Thoracic aorta (tissue), 2 donors: Measurements from ENCODE around the gene SDHAF4. TPM values are rescaled to one million over a fixed set of nuclear protein-coding genes. Genes with fewer than 3 reads are reported as not detected.

Experiments used
- ATAC-seq: fragments of 150-250 bp; one replicate; pipeline ENCODE4 v1.8.0; 2017; ENCODE audit warnings: low read depth; ENCODE audit not compliant: insufficient number of reproducible peaks, low FRiP score
- DNase-seq: peaks from one replicate; pipeline ENCODE4 v3.0.0-alpha.2; 2020; ENCODE audit warnings: low spot score
- H3K27ac ChIP-seq, 2 donors: fragments of 200-600 bp; sonication (generic); 1 replicate in 1 of 2; 2 replicates in 1 of 2; pipeline ENCODE4 v1.5.1; 2016; ENCODE audit warnings: mild to moderate bottlenecking in 2 of 2, moderate library complexity in 2 of 2
- H3K27me3 ChIP-seq: fragments of 200-600 bp; sonication (generic); replicated peaks from 2 replicates; pipeline ENCODE4 v1.6.0; 2016; ENCODE audit warnings: mild to moderate bottlenecking; ENCODE audit not compliant: insufficient read depth
- H3K36me3 ChIP-seq: fragments of 200-600 bp; sonication (generic); one replicate; pipeline ENCODE4 v1.5.1; 2016
- H3K4me1 ChIP-seq, 2 donors: fragments of 200-600 bp; sonication (generic); 1 replicate in 1 of 2; 2 replicates in 1 of 2; pipeline versions ENCODE4 v1.5.1 to v1.6.0; 2016; ENCODE audit warnings: low read depth in 2 of 2, mild to moderate bottlenecking in 1 of 2; ENCODE audit not compliant: control insufficient read depth in 1 of 2
- H3K4me3 ChIP-seq: fragments of 200-600 bp; sonication (generic); 2 replicates; pipeline ENCODE4 v1.5.1; 2016; ENCODE audit warnings: mild to moderate bottlenecking
- H3K9me3 ChIP-seq: fragments of 200-600 bp; sonication (generic); 2 replicates; pipeline ENCODE4 v1.5.1; 2016
- CTCF ChIP-seq: fragments of 200-600 bp; sonication (generic); IDR thresholded peaks from one replicate; pipeline ENCODE4 v1.5.1; 2019; ENCODE audit warnings: antibody characterized with exemption
- total RNA-seq, 2 donors: library from RNA; depleted of rRNA; stranded (reverse); fragments of >200 nt; gene quantifications; one replicate each; pipeline versions ENCODE4 v1.1.0 to v1.2.3, GENCODE V29; 2016

Gene SDHAF4
- total RNA-seq, 2 donors from 2014 or later = 1.1 TPM; not detected in 1

GRCh38 chr6:70616728-70617260 lies 50.1 kb downstream of the SDHAF4 start:
- no peak for DNase-seq

DNA sequence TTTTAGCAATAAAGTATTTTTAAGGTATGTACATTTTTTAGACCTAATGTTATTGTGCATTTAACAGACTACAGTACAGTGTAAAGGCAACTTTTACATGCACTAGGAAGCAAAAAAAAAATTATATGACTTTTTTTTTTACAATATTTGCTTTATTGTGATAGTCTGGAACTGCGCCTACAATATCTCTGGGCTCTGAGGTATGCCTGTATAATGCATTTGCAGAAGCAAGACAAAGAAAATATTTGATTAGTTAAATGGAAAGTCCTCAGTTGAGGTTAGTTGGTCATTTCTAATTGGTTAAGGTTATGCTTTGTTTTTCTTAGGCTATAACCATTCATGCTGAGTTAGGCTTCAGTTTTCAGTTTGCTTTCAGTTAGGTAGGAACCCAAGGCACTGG lies 54.0 kb downstream of the SDHAF4 start:
- ATAC-seq (no peak), DNase-seq (no peak)
- no peaks in the 10 kb centered on the region for H3K27me3 ChIP-seq
- H3K4me1 ChIP-seq = no peaks in the 10 kb centered on the region
- H3K4me3 ChIP-seq = no peak overlapping the region
- H3K36me3 ChIP-seq = no peaks in the 10 kb centered on the region
- TF ChIP-seq CTCF = no peak
- no peak overlapping the region for H3K27ac ChIP-seq
- H3K9me3 ChIP-seq = no peaks in the 10 kb centered on the region

More at GRCh38 chr6:70616728-70617260, 50.1 kb downstream of the SDHAF4 start:
- Histone ChIP-seq H3K9me3 (no peaks in the 10 kb centered on the region), H3K27ac (no peak overlapping the region), H3K4me1 (no peaks in the 10 kb centered on the region), H3K36me3 (no peaks in the 10 kb centered on the region), H3K4me3 (no peak overlapping the region), H3K27me3 (no peaks in the 10 kb centered on the region)
- ATAC-seq = no peak
- no peak for TF ChIP-seq CTCF

GRCh38 chr6:70622461-70622860 lies 55.7 kb downstream of the SDHAF4 start:
- ATAC-seq (no peak), DNase-seq (no peak)
- Histone ChIP-seq H3K4me3 (no peak overlapping the region), H3K27me3 (no peaks in the 10 kb centered on the region), H3K36me3 (no peaks in the 10 kb centered on the region), H3K27ac (no peak overlapping the region), H3K9me3 (no peaks in the 10 kb centered on the region), H3K4me1 (no peaks in the 10 kb centered on the region)
- TF ChIP-seq CTCF = no peak

DNA sequence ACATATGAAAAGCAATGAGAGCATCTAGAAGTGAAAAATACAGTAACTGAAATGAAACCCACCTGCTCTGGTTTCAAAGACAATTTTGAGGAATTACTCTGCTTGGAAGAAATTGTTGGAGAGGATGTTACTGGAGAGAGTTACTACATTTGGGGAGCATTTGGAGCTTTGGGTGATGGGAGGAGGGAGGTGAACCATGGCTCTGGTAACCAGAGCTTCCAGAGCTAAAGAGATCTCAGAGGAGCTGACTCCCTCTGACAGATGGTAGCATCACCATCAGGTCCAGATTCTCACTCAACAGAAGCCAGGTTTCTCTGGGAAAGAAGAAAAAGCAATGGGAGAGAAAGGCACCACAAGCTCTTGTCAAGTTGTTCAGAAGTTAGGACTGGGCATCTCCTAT lies 58.7 kb downstream of the SDHAF4 start:
- no peak for ATAC-seq
- TF ChIP-seq CTCF = no peak

DNA sequence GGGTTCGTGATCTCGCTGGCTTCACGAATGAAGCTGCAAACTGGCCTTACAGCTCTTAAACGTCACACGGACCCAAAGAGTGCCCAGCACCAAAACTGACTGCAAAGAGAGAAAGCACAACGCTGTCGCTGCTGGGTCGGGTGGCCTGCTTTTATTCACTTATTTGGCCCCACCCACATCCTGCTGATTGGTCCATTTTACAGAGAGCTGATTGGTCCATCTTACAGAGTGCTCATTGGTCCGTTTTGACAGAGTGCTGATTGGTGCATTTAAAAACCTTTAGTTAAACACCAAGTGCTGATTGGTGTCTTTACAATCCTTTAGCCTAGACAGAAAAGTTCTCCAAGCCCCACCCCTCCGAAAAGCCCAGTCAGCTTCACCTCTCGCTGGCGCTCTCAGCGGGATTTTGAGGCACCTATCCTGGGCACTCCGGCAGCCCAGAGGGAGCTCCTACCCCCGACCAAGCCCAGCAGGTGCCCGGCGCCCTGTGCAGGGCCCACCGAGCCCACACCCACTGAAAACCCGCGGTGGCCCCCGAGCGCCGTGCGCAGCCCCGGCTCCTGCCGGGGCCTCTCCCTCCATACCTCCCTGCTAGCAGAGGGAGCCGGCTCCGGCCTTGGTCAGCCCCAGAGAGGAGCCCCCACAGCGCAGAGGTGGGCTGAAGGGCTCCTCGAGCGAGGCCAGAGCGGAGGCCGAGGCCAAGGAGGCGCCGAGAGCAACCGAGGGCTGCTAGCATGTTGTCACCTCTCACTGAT lies 60.9 kb downstream of the SDHAF4 start:
- H3K36me3 ChIP-seq = no peaks in the 10 kb centered on the region
- no peaks in the 10 kb centered on the region for H3K27me3 ChIP-seq
- DNase-seq (no peak), ATAC-seq (no peak)
- no peak overlapping the region for H3K27ac ChIP-seq
- H3K4me1 ChIP-seq = no peaks in the 10 kb centered on the region
- no peak overlapping the region for H3K4me3 ChIP-seq
- no peaks in the 10 kb centered on the region for H3K9me3 ChIP-seq
- no peak for TF ChIP-seq CTCF

More for the DNA sequence above, 58.7 kb downstream of the SDHAF4 start:
- Histone ChIP-seq H3K27me3 (no peaks in the 10 kb centered on the region), H3K27ac (no peak overlapping the region), H3K4me1 (no peaks in the 10 kb centered on the region), H3K9me3 (no peaks in the 10 kb centered on the region), H3K4me3 (no peak overlapping the region), H3K36me3 (no peaks in the 10 kb centered on the region)
- no peak for DNase-seq
